ENCODE data around the gene FFAR3. TPM values are rescaled to one million over a fixed set of nuclear protein-coding genes. Genes with fewer than 3 reads are reported as not detected.

FFAR3 gene
- total and polyA plus RNA-seq, 2 donors (not counting 3 experiments of a cell fraction or from before 2014, with no cell fraction given) = not detected

- CTCF ChIA-PET = interaction anchor here (0.6 to 6.9 kb wide), 21 partner anchors 8 to 300 kb away, joined by 3 to 118 read pairs (median 5); partner anchors contain the start of gene FXYD3
- H3K9me1 ChIP-seq (replicated peaks; ENCODE audit: control insufficient read depth, extremely low read depth, insufficient read depth, low read length) = no peaks in the 10 kb centered on the region
- intact Hi-C loops (cut with micrococcal nuclease) (no loop called here), dilution Hi-C loops (cut with MboI; ENCODE audit: extremely low pct_ligation_motif_present, low sequenced_read_pairs) (no loop called here)
- no peaks in the 10 kb centered on the region for H4K20me1 ChIP-seq (replicated peaks; ENCODE audit: control insufficient read depth, extremely low read depth, insufficient read depth, low read length)
- no peaks in the 10 kb centered on the region for H3K9me3 ChIP-seq (replicated peaks; ENCODE audit: control insufficient read depth, insufficient read depth, low read length)
- H3K27me3 ChIP-seq (ENCODE audit: control insufficient read depth in 2 of 2, insufficient read depth in 2 of 2, low read length in 2 of 2) = no peaks in the 10 kb centered on the region
- no peaks in the 10 kb centered on the region for H3K36me3 ChIP-seq (ENCODE audit: control insufficient read depth in 2 of 2, extremely low read depth in 1 of 2, insufficient read depth in 2 of 2, low read length in 2 of 2)
- H3K4me1 ChIP-seq (ENCODE audit: control insufficient read depth, extremely low read depth, insufficient read depth, low read length) = no peaks in the 10 kb centered on the region
- H3K4me2 ChIP-seq (ENCODE audit: insufficient read depth, low read length) = no peak overlapping the region
- no peak overlapping the region for H2AFZ ChIP-seq (ENCODE audit: low read depth, low read length)
- no peak overlapping the region for H3K9ac ChIP-seq (replicated peaks; ENCODE audit: extremely low read depth, insufficient read depth, low read length)
- H3K4me3 ChIP-seq (replicated peaks in 1 of 3; ENCODE audit: insufficient read depth in 1 of 3, low read depth in 1 of 3, low read length in 3 of 3) = no peak overlapping the region
- TF ChIP-seq CTCF (IDR thresholded peaks at IDR 0.05; ENCODE audit: extremely low read depth in 1 of 2, insufficient read depth in 1 of 2, low read depth in 1 of 2, low read length in 2 of 2) (no peak), FOS (IDR thresholded peaks at IDR 0.05; ENCODE audit: borderline replicate concordance, insufficient read depth, low read length) (no peak), MYC (IDR thresholded peaks at IDR 0.05; ENCODE audit: low read depth, low read length) (no peak), MAX (IDR thresholded peaks at IDR 0.05; ENCODE audit: insufficient read depth, insufficient read length) (no peak), POLR2A (IDR thresholded peaks at IDR 0.05; ENCODE audit: low read depth, low read length) (no peak), EZH2 (IDR thresholded peaks at IDR 0.05; ENCODE audit: borderline replicate concordance, low read depth, low read length, severe bottlenecking) (no peak), JUN (IDR thresholded peaks at IDR 0.05; ENCODE audit: borderline replicate concordance, insufficient read depth, insufficient read length, low read depth) (no peak), GATA2 (IDR thresholded peaks at IDR 0.05; ENCODE audit: insufficient read depth, insufficient read length, low read depth, low read length) (no peak), POLR2AphosphoS5 (IDR thresholded peaks at IDR 0.05; ENCODE audit: insufficient read depth, low read depth, low read length) (no peak)
- POLR2A ChIA-PET = no interaction called here
- BruUV-seq (replicated peaks) = no TSS peak
- FAIRE-seq (no peak), DNase-seq (ENCODE audit: low read depth, low spot score) (no peak)
- H3K79me2 ChIP-seq (ENCODE audit: control insufficient read depth, insufficient read depth, low read length) = no peaks in the 10 kb centered on the region
- no peak overlapping the region for H3K27ac ChIP-seq (ENCODE audit: insufficient read depth, low read depth, low read length)
Observed at GRCh38 chr19:35353635-35354034, 4.6 kb upstream of the FFAR3 start.

Measured in endothelial cell of umbilical vein (primary cell).